ENCODE measurements around the gene LIPK. TPM values are rescaled to one million over a fixed set of nuclear protein-coding genes. Genes with fewer than 3 reads are reported as not detected.

LIPK gene
- polyA plus RNA-seq, 6 donors from 2014 or later: not detected

- DNase-seq: no peak
Measured at GRCh38 chr10:88769384-88769783, 63.3 kb downstream of the LIPK start.

DNA sequence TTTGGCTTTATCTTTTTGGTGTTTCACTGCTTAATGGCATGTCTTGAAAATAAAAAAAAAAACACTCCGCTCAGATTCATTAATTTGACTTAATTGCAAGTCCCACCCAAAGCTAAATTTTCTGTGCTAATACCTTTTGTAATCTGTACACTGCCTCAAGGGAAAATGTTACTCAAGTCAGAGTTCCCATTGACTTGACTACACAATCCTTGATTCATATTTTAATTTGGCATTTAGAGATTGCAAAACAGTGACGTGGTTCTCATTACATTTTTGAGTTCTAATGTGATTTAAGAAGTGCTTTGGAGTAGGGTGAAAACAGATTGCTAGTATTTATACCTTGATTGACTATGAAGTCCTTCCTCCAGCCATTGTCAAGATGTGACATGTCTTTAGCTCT lies 75.2 kb downstream of the LIPK start:
- no peak for DNase-seq
- Mint-ChIP-seq H3K9me3 (no peaks in the 10 kb centered on the region), H3K4me3 (no peak overlapping the region), H3K4me1 (no peaks in the 10 kb centered on the region), H3K27me3 (no peaks in the 10 kb centered on the region), H3K36me3 (no peaks in the 10 kb centered on the region), H3K27ac (no peak overlapping the region)
- no peak for ATAC-seq (ENCODE audit: low read depth in 2 of 2)

More at GRCh38 chr10:88769384-88769783, 63.3 kb downstream of the LIPK start:
- Mint-ChIP-seq H3K27me3 (no peaks in the 10 kb centered on the region), H3K27ac (no peak overlapping the region), H3K9me3 (peaks cover 0 to 13% (median 4%) of the 10 kb centered on the region in 7 donors), H3K4me3 (no peak overlapping the region), H3K36me3 (no peaks in the 10 kb centered on the region), H3K4me1 (no peaks in the 10 kb centered on the region)
- no peak for ATAC-seq (ENCODE audit: low read depth in 2 of 2)

- no peak overlapping the region for H3K4me3 Mint-ChIP-seq
- no peak for DNase-seq
- no peaks in the 10 kb centered on the region for H3K36me3 Mint-ChIP-seq
- no peaks in the 10 kb centered on the region for H3K4me1 Mint-ChIP-seq
- no peaks in the 10 kb centered on the region for H3K27me3 Mint-ChIP-seq
- H3K27ac Mint-ChIP-seq: no peak overlapping the region
- no peak for ATAC-seq (ENCODE audit: low read depth in 2 of 2)
- no peaks in the 10 kb centered on the region for H3K9me3 Mint-ChIP-seq
Measured at GRCh38 chr10:88782222-88782621, 76.2 kb downstream of the LIPK start.

DNA sequence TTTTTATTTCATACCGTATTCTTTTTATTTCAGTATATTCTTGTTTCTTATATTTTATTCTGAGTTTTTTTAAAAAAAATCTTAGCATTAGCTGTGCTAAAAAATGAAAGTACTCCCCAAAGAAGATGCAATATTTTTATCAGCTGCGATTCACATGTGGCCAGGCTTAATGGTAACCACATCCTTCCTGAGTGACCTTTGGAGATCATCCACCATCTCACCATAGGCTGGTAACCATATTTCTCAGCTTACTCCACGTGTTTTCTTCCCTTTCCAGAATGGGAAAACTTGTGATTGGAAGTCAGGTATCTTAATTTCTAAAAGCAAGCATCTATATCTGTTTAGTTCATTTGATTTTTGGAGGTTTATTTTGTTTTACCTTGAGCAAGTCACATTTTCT lies 77.7 kb downstream of the LIPK start:
- Mint-ChIP-seq H3K27me3 (no peaks in the 10 kb centered on the region), H3K27ac (no peak overlapping the region), H3K4me1 (no peaks in the 10 kb centered on the region), H3K9me3 (no peaks in the 10 kb centered on the region), H3K4me3 (no peak overlapping the region), H3K36me3 (no peaks in the 10 kb centered on the region)
- ATAC-seq (ENCODE audit: low read depth in 2 of 2): no peak
- DNase-seq: no peak

GRCh38 chr10:88786032-88786770 lies 80.2 kb downstream of the LIPK start:
- Mint-ChIP-seq H3K4me1 (no peaks in the 10 kb centered on the region), H3K27ac (no peak overlapping the region)

DNA sequence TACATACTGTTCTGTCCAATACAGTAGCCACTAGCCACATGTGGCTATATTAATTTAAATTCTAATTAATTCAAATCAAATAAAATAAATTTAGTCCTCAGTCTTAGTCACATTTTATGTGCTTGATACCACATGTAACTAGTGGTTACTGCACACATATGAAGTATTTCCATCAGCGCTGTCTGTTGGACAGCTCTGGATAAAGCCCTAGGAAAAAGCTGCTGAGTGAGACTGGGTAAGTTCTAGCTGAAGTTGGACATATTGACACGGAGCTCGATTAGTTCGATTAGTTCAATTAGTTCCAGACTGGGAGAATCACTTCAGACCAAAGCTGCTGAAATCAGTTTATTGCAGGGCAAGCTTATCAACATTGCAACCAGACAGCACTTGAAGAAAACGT lies 81.4 kb downstream of the LIPK start:
- H3K36me3 Mint-ChIP-seq: no peaks in the 10 kb centered on the region
- no peaks in the 10 kb centered on the region for H3K27me3 Mint-ChIP-seq
- H3K4me3 Mint-ChIP-seq: no peak overlapping the region
- no peak overlapping the region for H3K27ac Mint-ChIP-seq
- H3K9me3 Mint-ChIP-seq: no peaks in the 10 kb centered on the region
- H3K4me1 Mint-ChIP-seq: no peaks in the 10 kb centered on the region
- no peak for DNase-seq
- no peak for ATAC-seq (ENCODE audit: low read depth in 2 of 2)

More at GRCh38 chr10:88786032-88786770, 80.2 kb downstream of the LIPK start:
- DNase-seq (no peak), ATAC-seq (ENCODE audit: low read depth in 2 of 2) (no peak)
- H3K4me3 Mint-ChIP-seq: no peak overlapping the region
- H3K27me3 Mint-ChIP-seq: no peaks in the 10 kb centered on the region
- H3K36me3 Mint-ChIP-seq: no peaks in the 10 kb centered on the region
- no peaks in the 10 kb centered on the region for H3K9me3 Mint-ChIP-seq

GRCh38 chr10:88788924-88789323 lies 82.9 kb downstream of the LIPK start:
- Mint-ChIP-seq H3K9me3 (no peaks in the 10 kb centered on the region), H3K27ac (no peak overlapping the region), H3K36me3 (no peaks in the 10 kb centered on the region), H3K27me3 (no peaks in the 10 kb centered on the region), H3K4me3 (no peak overlapping the region), H3K4me1 (no peaks in the 10 kb centered on the region)
- no peak for ATAC-seq (ENCODE audit: low read depth in 2 of 2)
- DNase-seq: no peak

DNA sequence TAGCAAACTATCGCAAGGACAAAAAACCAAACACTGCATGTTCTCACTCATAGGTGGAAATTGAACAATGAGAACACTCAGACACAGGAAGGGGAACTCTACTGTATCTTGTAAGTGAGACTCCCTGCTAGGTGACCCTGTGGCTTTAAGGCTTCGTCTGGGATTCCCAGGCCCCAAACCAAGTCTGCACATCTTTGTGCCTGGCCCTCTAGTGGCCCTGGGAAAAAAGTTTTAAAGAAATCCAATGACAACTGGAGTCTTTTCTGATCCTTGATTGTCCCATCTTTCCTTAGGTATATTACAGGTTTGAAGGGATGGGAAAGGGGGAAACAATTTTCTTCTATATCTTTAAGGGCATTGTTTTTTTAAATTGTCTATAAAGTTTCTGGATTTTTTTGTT lies 85.9 kb downstream of the LIPK start:
- H3K4me1 Mint-ChIP-seq: no peaks in the 10 kb centered on the region
- peaks cover 0 to 8% (median 5%) of the 10 kb centered on the region in 3 donors for H3K27me3 Mint-ChIP-seq
- ATAC-seq (ENCODE audit: low read depth in 2 of 2) (peak in 1 of 2 donors; percentile 30), DNase-seq (no peak)
- no peak overlapping the region for H3K27ac Mint-ChIP-seq
- no peaks in the 10 kb centered on the region for H3K9me3 Mint-ChIP-seq
- no peak overlapping the region for H3K4me3 Mint-ChIP-seq
- H3K36me3 Mint-ChIP-seq: no peaks in the 10 kb centered on the region

DNA sequence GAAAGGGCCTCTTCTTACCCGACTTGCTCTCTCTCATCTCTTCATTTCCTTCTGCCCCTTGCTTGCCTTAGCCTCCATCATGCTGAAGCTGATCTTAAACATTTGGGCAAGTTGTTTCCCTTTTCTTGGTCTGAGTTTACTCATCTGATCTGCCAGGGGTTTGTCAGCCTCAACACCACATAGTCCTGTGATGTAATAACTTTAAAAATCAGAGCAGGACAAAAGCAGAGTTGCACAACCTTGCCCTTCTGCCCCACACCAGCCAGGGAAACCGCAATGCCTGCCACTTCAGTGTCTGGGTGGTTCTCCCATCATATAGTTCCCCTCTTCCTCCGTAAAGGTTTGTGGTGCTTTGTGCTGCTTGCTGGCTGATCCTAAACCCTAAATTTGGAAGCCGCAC lies 86.6 kb downstream of the LIPK start:
- Mint-ChIP-seq H3K36me3 (no peaks in the 10 kb centered on the region), H3K9me3 (no peaks in the 10 kb centered on the region), H3K27ac (no peak overlapping the region), H3K4me1 (no peaks in the 10 kb centered on the region), H3K27me3 (peaks cover 0 to 8% (median 5%) of the 10 kb centered on the region in 3 donors), H3K4me3 (no peak overlapping the region)
- DNase-seq: no peak
- ATAC-seq (ENCODE audit: low read depth in 2 of 2): no peak

- Mint-ChIP-seq H3K36me3 (no peaks in the 10 kb centered on the region), H3K4me3 (no peak overlapping the region), H3K4me1 (no peaks in the 10 kb centered on the region), H3K9me3 (no peaks in the 10 kb centered on the region), H3K27me3 (peaks cover 0 to 8% (median 5%) of the 10 kb centered on the region in 3 donors), H3K27ac (no peak overlapping the region)
- ATAC-seq (ENCODE audit: low read depth in 2 of 2): no peak
- DNase-seq: no peak
Measured at GRCh38 chr10:88793712-88794299, 87.8 kb downstream of the LIPK start.

- H3K4me1 Mint-ChIP-seq: no peaks in the 10 kb centered on the region
- H3K27me3 Mint-ChIP-seq: peaks cover 0 to 8% (median 5%) of the 10 kb centered on the region in 3 donors
- ATAC-seq (ENCODE audit: low read depth in 2 of 2) (no peak), DNase-seq (no peak)
- H3K9me3 Mint-ChIP-seq: no peaks in the 10 kb centered on the region
- H3K27ac Mint-ChIP-seq: no peak overlapping the region
- no peak overlapping the region for H3K4me3 Mint-ChIP-seq
- H3K36me3 Mint-ChIP-seq: no peaks in the 10 kb centered on the region
Measured at GRCh38 chr10:88794731-88795130, 88.7 kb downstream of the LIPK start.

- ATAC-seq (ENCODE audit: low read depth in 2 of 2) (no peak), DNase-seq (no peak)
- no peaks in the 10 kb centered on the region for H3K4me1 Mint-ChIP-seq
- H3K9me3 Mint-ChIP-seq: peaks cover 0 to 2% (median 0%) of the 10 kb centered on the region in 7 donors
- H3K27me3 Mint-ChIP-seq: peaks cover 0 to 8% (median 5%) of the 10 kb centered on the region in 3 donors
- no peak overlapping the region for H3K27ac Mint-ChIP-seq
- H3K4me3 Mint-ChIP-seq: no peak overlapping the region
- no peaks in the 10 kb centered on the region for H3K36me3 Mint-ChIP-seq
Measured at GRCh38 chr10:88800152-88801125, 94.4 kb downstream of the LIPK start.

Measured in naive B cell (primary cell).